Measurements from ENCODE around the gene WDR90.

The WDR90 gene

GRCh38 chr16:638836-639235 lies 10.3 kb upstream of the WDR90 start:
- no peak for DNase-seq (ENCODE audit: low read depth in 2 of 2)

GRCh38 chr16:640614-641013 lies 8.6 kb upstream of the WDR90 start:
- DNase-seq (ENCODE audit: low read depth in 2 of 2), result no peak

GRCh38 chr16:641326-642188 lies 7.6 kb upstream of the WDR90 start, which contains the start of gene MCRIP2:
Gene MCRIP2 (plus strand): TSS chr16:641828. CDS start chr16:641992, 164 bp downstream.
- peak; percentile 44 to 77 for DNase-seq (ENCODE audit: low read depth in 2 of 2)

- peak in 1 of 2 donors; percentile 44 for DNase-seq (ENCODE audit: low read depth in 2 of 2)
Measured at GRCh38 chr16:642189-643049, 6.7 kb upstream of the WDR90 start.

- no peak for DNase-seq (ENCODE audit: low read depth in 2 of 2)
Measured at GRCh38 chr16:643050-643368, 6.2 kb upstream of the WDR90 start.

- DNase-seq (ENCODE audit: low read depth in 2 of 2), result no peak
Measured at GRCh38 chr16:644556-644955, 4.6 kb upstream of the WDR90 start.

- DNase-seq (ENCODE audit: low read depth in 2 of 2), result no peak
Measured at GRCh38 chr16:645852-646678, 3.1 kb upstream of the WDR90 start.

GRCh38 chr16:646679-647172 lies 2.4 kb upstream of the WDR90 start:
- DNase-seq (ENCODE audit: low read depth in 2 of 2), result no peak

GRCh38 chr16:647173-647902 lies 1.8 kb upstream of the WDR90 start:
- no peak for DNase-seq (ENCODE audit: low read depth in 2 of 2)

GRCh38 chr16:648071-648780 lies 939 bp upstream of the WDR90 start:
- peak in 1 of 2 donors; percentile 40 for DNase-seq (ENCODE audit: low read depth in 2 of 2)

GRCh38 chr16:649631-650030 lies 466 bp downstream of the WDR90 start:
- peak in 1 of 2 donors; percentile 21 for DNase-seq (ENCODE audit: low read depth in 2 of 2)

- no peak for DNase-seq (ENCODE audit: low read depth in 2 of 2)
Measured at GRCh38 chr16:651844-652243, 2.7 kb downstream of the WDR90 start.

GRCh38 chr16:652454-653305 lies 3.5 kb downstream of the WDR90 start:
- DNase-seq (ENCODE audit: low read depth in 2 of 2), result no peak

GRCh38 chr16:654034-654433 lies 4.9 kb downstream of the WDR90 start:
- DNase-seq (ENCODE audit: low read depth in 2 of 2), result no peak

GRCh38 chr16:657487-657886 lies 8.3 kb downstream of the WDR90 start:
- DNase-seq (ENCODE audit: low read depth in 2 of 2), result no peak

- no peak for DNase-seq (ENCODE audit: low read depth in 2 of 2)
Measured at GRCh38 chr16:658679-659571, 9.8 kb downstream of the WDR90 start.

GRCh38 chr16:659618-660017 lies 10.5 kb downstream of the WDR90 start:
- no peak for DNase-seq (ENCODE audit: low read depth in 2 of 2)

GRCh38 chr16:660132-660458 lies 10.9 kb downstream of the WDR90 start:
- no peak for DNase-seq (ENCODE audit: low read depth in 2 of 2)
